Panc1 (cell line): Measurements from ENCODE around the gene KCNQ1. TPM values are rescaled to one million over a fixed set of nuclear protein-coding genes. Genes with fewer than 3 reads are reported as not detected.

Experiments
- ATAC-seq: fragments of 200-7000 bp; cut with Tn5 transposase; 2 replicates; pipeline ENCODE4 v1.9.1; 2020; ENCODE audit warnings: mild to moderate bottlenecking, moderate library complexity
- BruUV-seq: library from RNA; stranded (reverse); fragments of 400-500 nt; replicated peaks from 2 replicates; lab custom pipeline; 2021; lab: Mats Ljungman, UMichigan
- CTCF ChIA-PET: fragments of 300-600 bp; sonication (Branson Sonifier 250); formaldehyde crosslinking; loops from one replicate; lab custom pipeline; 2022; ENCODE audit warnings: antibody characterized with exemption; lab: Charles Lee
- POLR2A ChIA-PET: fragments of 300-600 bp; sonication (Branson Sonifier 250); formaldehyde crosslinking; loops from one replicate; lab custom pipeline; 2022; ENCODE audit warnings: antibody characterized with exemption; lab: Charles Lee
- DNase-seq: peaks from one replicate; pipeline ENCODE4 v3.0.0-alpha.2; 2010; ENCODE audit warnings: low read depth, low spot score
- H3K27ac ChIP-seq: 2 replicates; pipeline ENCODE4 v1.5.1; 2011; ENCODE audit warnings: mild to moderate bottlenecking, low read length, inconsistent platforms
- H3K27me3 ChIP-seq: fragments of 200-500 bp; sonication (Bioruptor generic); 2 replicates; pipeline ENCODE4 v1.6.0; 2014; ENCODE audit warnings: low read length, inconsistent platforms; ENCODE audit not compliant: control insufficient read depth, insufficient read depth
- H3K36me3 ChIP-seq: fragments of 200-500 bp; sonication (Bioruptor generic); 2 replicates; pipeline ENCODE4 v1.5.1; 2014; ENCODE audit warnings: inconsistent platforms, mild to moderate bottlenecking, low read length, moderate library complexity; ENCODE audit not compliant: control insufficient read depth, insufficient read depth
- H3K4me1 ChIP-seq: 2 replicates; pipeline ENCODE4 v1.5.1; 2011; ENCODE audit warnings: inconsistent platforms, mild to moderate bottlenecking, low read length, moderate library complexity; ENCODE audit not compliant: control insufficient read depth, insufficient read depth
- H3K4me3 ChIP-seq, 2 experiments: 2 replicates each; pipeline ENCODE4 v1.5.1; 2011 to 2012; ENCODE audit warnings: low read depth in 2 of 2, low read length in 2 of 2, mild to moderate bottlenecking in 2 of 2, inconsistent platforms in 1 of 2, moderate library complexity in 1 of 2
- H3K9me3 ChIP-seq: fragments of 200-500 bp; sonication (Bioruptor generic); 2 replicates; pipeline ENCODE4 v1.5.1; 2014; ENCODE audit warnings: low read depth, mild to moderate bottlenecking, inconsistent platforms, low read length, moderate library complexity; ENCODE audit not compliant: control insufficient read depth, insufficient read depth
- CTCF ChIP-seq: fragments of 450-650 bp; IDR thresholded peaks from 2 replicates; pipeline ENCODE4 v1.5.1; 2017; ENCODE audit warnings: mild to moderate bottlenecking
- POLR2AphosphoS5 ChIP-seq: IDR thresholded peaks from 2 replicates; pipeline ENCODE4 v1.6.1; 2012; ENCODE audit warnings: mild to moderate bottlenecking, low read depth, low read length, moderate library complexity
- REST ChIP-seq, 2 experiments: IDR thresholded peaks; 2 replicates each; pipeline ENCODE4 v1.6.1; 2011 to 2012; ENCODE audit warnings: low read depth in 2 of 2, control low read depth in 1 of 2, low read length in 1 of 2, mild to moderate bottlenecking in 1 of 2, moderate library complexity in 1 of 2; ENCODE audit not compliant: insufficient read depth in 1 of 2
- SIN3A ChIP-seq: IDR thresholded peaks from 2 replicates; pipeline ENCODE4 v1.6.1; 2012; ENCODE audit warnings: low read depth, mild to moderate bottlenecking, low read length, moderate library complexity, borderline replicate concordance; ENCODE audit not compliant: insufficient read depth
- TCF7L2 ChIP-seq: IDR thresholded peaks from 2 replicates; pipeline ENCODE4 v1.6.1; 2011; ENCODE audit warnings: mild to moderate bottlenecking, low read depth, low read length, inconsistent platforms
- in situ Hi-C: cut with HindIII; loops from 2 replicates; pipeline ENCODE4 v1.10.0; 2016; ENCODE audit warnings: low sequenced_read_pairs, low pct_unique_long_range_greater_than_20kb
- intact Hi-C: fragments of 100-400 bp; cut with micrococcal nuclease; formaldehyde crosslinking; loops from one replicate; pipeline ENCODE4 v1.10.0; 2022; ENCODE audit not compliant: unreplicated experiment
- total RNA-seq: library from RNA; stranded (reverse); gene quantifications from one replicate; pipeline ENCODE4 v1.2.1, GENCODE V29; 2021; ENCODE audit not compliant: unreplicated experiment

KCNQ1 gene
- total RNA-seq, 1 experiment from 2014 or later: 1.0 TPM

- ChIA-PET CTCF (interaction anchor here (0.6 kb wide), 1 partner anchor 132 kb away, joined by 4 read pairs; no protein-coding TSS in a partner anchor), POLR2A (no interaction called here)
- no peaks in the 10 kb centered on the region for H3K36me3 ChIP-seq
- no peaks in the 10 kb centered on the region for H3K27me3 ChIP-seq
- H3K4me1 ChIP-seq: no peaks in the 10 kb centered on the region
- DNase-seq: no peak
- no TSS peak for BruUV-seq
- H3K9me3 ChIP-seq: peaks cover 20% of the 10 kb centered on the region; the same call in 1 of the 2 replicates
- TF ChIP-seq TCF7L2 (no peak), SIN3A (no peak), CTCF (no peak)
- no peak for ATAC-seq
- in situ Hi-C loops: no loop called here
- H3K4me3 ChIP-seq: no peak overlapping the region
- H3K27ac ChIP-seq: no peak overlapping the region
- intact Hi-C loops: no loop called here
Observed at GRCh38 chr11:2664376-2664775, 219.6 kb downstream of the KCNQ1 start.

- H3K4me1 ChIP-seq: no peaks in the 10 kb centered on the region
- ATAC-seq: no peak
- H3K9me3 ChIP-seq: peaks cover 15% of the 10 kb centered on the region; the same call in 1 of the 2 replicates
- no peak for DNase-seq
- no peak overlapping the region for H3K27ac ChIP-seq
- CTCF ChIA-PET: interaction anchor here (0.6 kb wide), 1 partner anchor 132 kb away, joined by 4 read pairs; no protein-coding TSS in a partner anchor
- TF ChIP-seq POLR2AphosphoS5 (no peak), REST (IDR thresholded peaks at IDR 0.05; ENCODE audit: insufficient read depth in 1 of 2, low read depth in 2 of 2, low read length in 1 of 2) (no peak), SIN3A (no peak), CTCF (no peak), TCF7L2 (no peak)
- no peak overlapping the region for H3K4me3 ChIP-seq
- no peaks in the 10 kb centered on the region for H3K36me3 ChIP-seq
- no peaks in the 10 kb centered on the region for H3K27me3 ChIP-seq
- no TSS peak for BruUV-seq
- intact Hi-C loops: no loop called here
- POLR2A ChIA-PET: no interaction called here
- in situ Hi-C loops: no loop called here
Observed at GRCh38 chr11:2664791-2665525, 220.2 kb downstream of the KCNQ1 start.
